IPS-18c (cell line): Measurements from ENCODE around the gene DUSP3.
A peak's percentile ranks its signal among the peaks of the same experiment; 100 is the strongest.

Source experiments
- H3K4me3 ChIP-seq: 2 replicates; pipeline ENCODE4 v1.7.0; 2013; ENCODE audit warnings: low read depth, mild to moderate bottlenecking, low read length, moderate library complexity; ENCODE audit not compliant: insufficient read depth
- H3K9me3 ChIP-seq: one replicate; pipeline ENCODE4 v1.6.1; 2013; ENCODE audit warnings: mild to moderate bottlenecking, low read length, moderate library complexity; ENCODE audit not compliant: control insufficient read depth, insufficient read depth

DUSP3 gene

DNA sequence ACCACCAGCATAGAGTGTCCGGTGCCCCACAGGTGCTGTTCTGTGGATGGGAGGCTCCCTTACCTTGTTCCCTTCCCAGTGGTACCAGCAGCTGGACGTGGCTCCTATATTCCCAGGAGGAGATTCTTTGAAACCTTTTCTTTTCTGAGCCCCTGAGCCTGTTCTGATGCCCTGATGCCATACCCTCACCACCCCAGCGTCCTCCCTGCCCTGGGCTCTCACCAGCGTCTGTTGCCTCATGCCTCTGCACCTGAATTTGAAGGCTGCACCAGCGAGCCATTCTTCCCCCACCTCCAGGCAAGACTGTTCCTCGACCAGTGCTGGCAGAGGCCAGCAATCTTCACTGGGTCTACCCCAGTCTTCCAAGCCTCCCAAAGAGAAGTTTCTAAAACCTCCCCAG lies 20.7 kb downstream of the DUSP3 start:
- no peaks in the 10 kb centered on the region for H3K9me3 ChIP-seq
- no peak overlapping the region for H3K4me3 ChIP-seq

DNA sequence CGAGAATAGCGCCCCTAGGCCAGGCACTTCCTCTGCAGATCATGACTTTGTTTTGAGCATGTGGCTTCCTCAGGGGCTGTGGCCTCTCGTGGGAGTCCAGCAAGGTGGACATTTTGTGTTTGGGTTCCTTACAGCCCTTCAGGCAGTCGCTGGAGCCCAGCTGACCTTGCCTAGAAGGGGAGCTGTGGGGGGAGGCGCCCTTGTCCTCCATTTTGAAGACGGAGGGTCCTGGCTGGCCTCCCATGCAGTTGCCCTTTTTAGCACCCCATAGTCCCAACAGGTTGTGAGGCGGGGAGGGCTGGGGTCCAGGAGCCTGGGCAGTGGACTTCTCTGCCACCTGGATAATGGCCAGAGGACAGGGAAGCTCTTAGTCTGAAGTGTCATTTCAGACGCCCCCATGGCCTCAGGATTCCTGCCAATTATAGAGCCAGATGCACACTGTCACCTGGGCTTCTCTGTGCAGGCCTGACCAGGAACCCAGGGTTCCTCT lies 21.6 kb downstream of the DUSP3 start:
- Histone ChIP-seq H3K9me3 (no peaks in the 10 kb centered on the region), H3K4me3 (no peak overlapping the region)

DNA sequence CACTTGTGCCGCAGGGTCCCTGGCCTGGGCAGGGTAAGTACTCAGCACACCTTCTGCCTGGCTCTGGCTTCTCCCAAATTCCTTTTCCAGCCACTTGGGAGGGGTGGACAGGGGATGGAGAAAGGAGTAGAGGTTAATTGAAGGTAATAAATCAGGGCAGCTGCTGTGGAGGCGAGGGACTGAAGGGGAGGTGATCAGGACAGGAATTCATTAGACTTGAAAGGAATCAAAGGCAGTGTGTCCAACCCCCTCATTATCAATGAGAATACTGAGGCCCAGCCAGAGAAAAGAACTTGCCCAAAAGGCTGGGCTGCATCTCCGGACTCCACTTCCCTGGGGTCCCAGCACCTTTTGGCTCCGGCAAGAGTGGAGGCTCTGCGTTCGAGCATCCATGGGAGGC lies 22.6 kb downstream of the DUSP3 start:
- no peaks in the 10 kb centered on the region for H3K9me3 ChIP-seq
- H3K4me3 ChIP-seq, result no peak overlapping the region

- Histone ChIP-seq H3K9me3 (no peaks in the 10 kb centered on the region), H3K4me3 (peak overlapping the region; percentile 31)
These were observed 23.3 kb downstream of the DUSP3 start for GRCh38 chr17:43755389-43755875.

DNA sequence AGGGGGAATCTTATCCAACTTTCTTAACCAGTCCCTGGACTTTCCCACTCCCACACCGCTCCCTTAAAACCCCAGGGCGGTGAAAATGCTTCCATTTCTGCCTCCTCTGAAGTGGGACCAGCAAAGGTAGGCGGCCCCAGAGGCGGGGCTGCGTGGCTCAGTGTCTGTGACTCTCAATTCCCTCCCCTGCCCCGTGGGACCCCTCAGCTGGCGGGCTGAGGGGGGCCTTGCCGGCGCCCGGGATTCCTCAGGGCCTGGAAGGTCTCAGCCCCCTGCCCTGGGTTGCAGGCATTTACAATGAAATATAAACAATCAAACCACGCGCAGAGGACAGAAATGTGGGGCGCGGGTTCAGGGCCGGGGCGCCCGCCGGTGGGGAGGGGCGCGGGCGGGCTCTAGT lies 23.8 kb downstream of the DUSP3 start:
- Histone ChIP-seq H3K9me3 (no peaks in the 10 kb centered on the region), H3K4me3 (peak overlapping the region; percentile 31)

GRCh38 chr17:43753493-43754129 lies 25.2 kb downstream of the DUSP3 start:
- Histone ChIP-seq H3K4me3 (no peak overlapping the region), H3K9me3 (no peaks in the 10 kb centered on the region)

GRCh38 chr17:43750153-43750552 lies 28.6 kb downstream of the DUSP3 start:
- Histone ChIP-seq H3K9me3 (no peaks in the 10 kb centered on the region), H3K4me3 (no peak overlapping the region)

DNA sequence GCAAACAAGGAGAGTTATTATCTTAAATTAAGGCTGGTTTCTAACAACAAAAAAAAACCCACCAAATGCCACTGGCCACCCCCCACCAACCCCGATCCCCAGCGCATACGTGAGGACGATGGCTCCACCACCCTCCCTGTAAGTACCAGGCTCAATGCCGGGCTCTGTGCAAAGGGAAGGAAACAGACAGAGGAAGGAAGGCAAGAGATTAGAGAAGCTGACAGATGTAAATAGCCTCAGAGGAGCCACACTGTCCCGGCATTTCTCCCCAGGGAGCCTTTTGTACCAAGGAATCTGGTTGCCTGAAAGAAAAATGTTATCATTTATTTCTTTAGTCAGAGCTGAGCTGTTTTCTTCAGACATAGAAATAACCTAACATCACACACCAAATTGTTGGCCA lies 33.2 kb downstream of the DUSP3 start:
- H3K9me3 ChIP-seq, result no peaks in the 10 kb centered on the region

DNA sequence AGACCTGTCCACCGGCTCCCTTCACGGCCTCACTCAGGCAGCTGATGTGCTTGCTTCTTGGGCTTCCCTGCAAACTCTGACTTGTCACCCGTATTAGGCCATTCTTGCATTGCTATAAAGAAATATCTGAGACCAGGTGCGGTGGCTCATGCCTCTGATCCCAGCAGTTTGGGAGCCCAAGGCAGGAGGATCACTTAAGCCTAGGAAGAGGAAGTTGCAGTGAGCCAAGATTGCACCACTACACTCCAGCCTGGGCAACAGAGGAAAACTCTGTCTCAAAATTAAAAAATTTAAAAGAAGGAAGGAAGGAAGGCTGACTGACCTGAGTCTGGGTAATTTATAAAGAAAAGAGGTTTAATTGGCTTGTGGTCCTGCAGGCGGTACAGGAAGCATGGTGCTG lies 37.1 kb downstream of the DUSP3 start:
- no peak overlapping the region for H3K4me3 ChIP-seq
- H3K9me3 ChIP-seq, result no peaks in the 10 kb centered on the region

More for the DNA sequence above, 33.2 kb downstream of the DUSP3 start:
- no peak overlapping the region for H3K4me3 ChIP-seq

DNA sequence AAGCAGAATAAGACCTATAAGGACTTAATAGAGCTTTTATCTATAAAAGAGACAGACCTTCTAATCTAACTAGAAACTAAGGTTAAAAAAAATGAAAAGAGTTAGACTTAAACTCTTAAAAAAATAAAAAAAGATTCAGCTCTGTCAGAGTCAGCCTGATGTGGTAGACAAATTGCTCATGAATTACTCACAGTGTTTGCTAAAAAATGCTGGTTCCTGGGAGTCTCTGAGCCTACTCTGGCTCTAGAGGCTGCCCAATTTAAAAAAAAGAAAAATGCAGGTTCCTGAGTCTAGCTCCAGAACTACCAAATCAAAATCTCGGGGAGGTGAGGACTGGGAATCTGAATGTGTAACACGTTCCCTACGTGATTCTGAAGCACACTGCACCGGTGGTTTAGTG lies 38.2 kb downstream of the DUSP3 start:
- Histone ChIP-seq H3K9me3 (no peaks in the 10 kb centered on the region), H3K4me3 (no peak overlapping the region)

GRCh38 chr17:43737722-43738121 lies 41.1 kb downstream of the DUSP3 start:
- no peak overlapping the region for H3K4me3 ChIP-seq
- H3K9me3 ChIP-seq, result no peaks in the 10 kb centered on the region

DNA sequence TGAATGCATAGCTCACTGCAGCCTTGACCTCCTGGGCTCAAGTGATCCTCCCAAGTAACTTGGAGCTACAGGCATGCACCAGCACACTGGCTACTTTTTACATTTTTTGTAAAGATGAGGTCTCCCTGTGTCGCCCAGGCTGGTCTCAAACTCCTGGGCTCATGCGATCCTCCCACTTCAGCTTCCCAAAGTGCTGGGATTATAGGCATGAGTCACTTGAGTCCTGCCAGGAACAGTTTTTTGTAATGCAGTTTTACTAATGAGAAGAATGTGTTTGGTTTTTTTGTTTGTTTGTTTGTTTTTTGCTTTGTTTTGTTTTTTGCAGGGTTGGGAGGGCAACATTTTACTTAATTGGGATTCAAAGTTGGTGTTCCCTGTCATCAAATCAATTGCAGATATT lies 42.4 kb downstream of the DUSP3 start:
- no peak overlapping the region for H3K4me3 ChIP-seq

GRCh38 chr17:43734376-43734775 lies 44.4 kb downstream of the DUSP3 start:
- H3K4me3 ChIP-seq, result no peak overlapping the region

More for the DNA sequence above, 42.4 kb downstream of the DUSP3 start:
- no peaks in the 10 kb centered on the region for H3K9me3 ChIP-seq

GRCh38 chr17:43733956-43734355 lies 44.8 kb downstream of the DUSP3 start:
- no peak overlapping the region for H3K4me3 ChIP-seq
- H3K9me3 ChIP-seq, result peaks cover 4% of the 10 kb centered on the region

More at GRCh38 chr17:43734376-43734775, 44.4 kb downstream of the DUSP3 start:
- peaks cover 4% of the 10 kb centered on the region for H3K9me3 ChIP-seq

GRCh38 chr17:43732958-43733357 lies 45.8 kb downstream of the DUSP3 start:
- H3K9me3 ChIP-seq, result peaks cover 4% of the 10 kb centered on the region
- no peak overlapping the region for H3K4me3 ChIP-seq

GRCh38 chr17:43728081-43728480 lies 50.7 kb downstream of the DUSP3 start:
- Histone ChIP-seq H3K4me3 (no peak overlapping the region), H3K9me3 (peaks cover 4% of the 10 kb centered on the region)

GRCh38 chr17:43723697-43724359 lies 54.9 kb downstream of the DUSP3 start:
- Histone ChIP-seq H3K4me3 (no peak overlapping the region), H3K9me3 (peaks cover 3% of the 10 kb centered on the region)

GRCh38 chr17:43722870-43723665 lies 55.7 kb downstream of the DUSP3 start:
- H3K9me3 ChIP-seq, result peaks cover 3% of the 10 kb centered on the region
- no peak overlapping the region for H3K4me3 ChIP-seq
